ENCODE data around the gene OR5AK2. TPM values are rescaled to one million over a fixed set of nuclear protein-coding genes. Genes with fewer than 3 reads are reported as not detected.

Gene OR5AK2
- polyA plus RNA-seq, 2 of the 4 experiments (the other 2 are of a cell fraction), result not detected

DNA sequence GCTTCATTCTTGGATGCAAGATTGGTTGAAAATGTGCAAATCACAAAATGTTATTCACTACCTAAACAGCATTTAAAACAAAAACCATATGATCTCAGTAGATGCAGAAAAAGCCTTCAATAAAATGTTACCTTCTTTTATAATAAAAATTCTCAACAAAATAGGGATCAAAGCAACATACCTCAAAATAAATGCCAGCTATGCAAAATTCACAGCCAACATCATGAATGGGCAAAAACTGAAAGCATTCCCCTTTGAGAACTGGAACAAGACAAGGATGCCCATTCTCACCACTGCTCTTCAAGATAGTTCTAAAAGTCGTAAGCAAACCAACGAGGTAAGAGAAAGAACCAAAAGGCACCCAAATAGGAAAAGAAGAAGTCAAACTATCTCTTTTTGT is 2.0 kb downstream of the OR5AK2 start:
- Histone ChIP-seq H3K9me3 (peaks cover 35% of the 10 kb centered on the region), H3K4me3 (no peak overlapping the region), H3K4me1 (no peaks in the 10 kb centered on the region), H3K4me2 (no peak overlapping the region), H3K27ac (no peak overlapping the region)
- FAIRE-seq (no peak), ATAC-seq (no peak), DNase-seq (ENCODE audit: low read depth in 1 of 2, low spot score in 1 of 2) (no peak)
- TF ChIP-seq ZC3H11A (IDR thresholded peaks at IDR 0.05), result no peak
- TF ChIP-seq, protein P1, sequence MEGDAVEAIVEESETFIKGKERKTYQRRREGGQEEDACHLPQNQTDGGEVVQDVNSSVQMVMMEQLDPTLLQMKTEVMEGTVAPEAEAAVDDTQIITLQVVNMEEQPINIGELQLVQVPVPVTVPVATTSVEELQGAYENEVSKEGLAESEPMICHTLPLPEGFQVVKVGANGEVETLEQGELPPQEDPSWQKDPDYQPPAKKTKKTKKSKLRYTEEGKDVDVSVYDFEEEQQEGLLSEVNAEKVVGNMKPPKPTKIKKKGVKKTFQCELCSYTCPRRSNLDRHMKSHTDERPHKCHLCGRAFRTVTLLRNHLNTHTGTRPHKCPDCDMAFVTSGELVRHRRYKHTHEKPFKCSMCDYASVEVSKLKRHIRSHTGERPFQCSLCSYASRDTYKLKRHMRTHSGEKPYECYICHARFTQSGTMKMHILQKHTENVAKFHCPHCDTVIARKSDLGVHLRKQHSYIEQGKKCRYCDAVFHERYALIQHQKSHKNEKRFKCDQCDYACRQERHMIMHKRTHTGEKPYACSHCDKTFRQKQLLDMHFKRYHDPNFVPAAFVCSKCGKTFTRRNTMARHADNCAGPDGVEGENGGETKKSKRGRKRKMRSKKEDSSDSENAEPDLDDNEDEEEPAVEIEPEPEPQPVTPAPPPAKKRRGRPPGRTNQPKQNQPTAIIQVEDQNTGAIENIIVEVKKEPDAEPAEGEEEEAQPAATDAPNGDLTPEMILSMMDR (IDR thresholded peaks at IDR 0.05), result no peak
- TF ChIP-seq CBX2 (IDR thresholded peaks at IDR 0.05; ENCODE audit: borderline replicate concordance, low read depth), result no peak
- TF ChIP-seq TFCP2L1 (CRISPR knock-in tag; IDR thresholded peaks at IDR 0.05), result no peak
- TF ChIP-seq HOXB13 (CRISPR knock-in tag; IDR thresholded peaks at IDR 0.05; ENCODE audit: low read depth), result no peak
- TF ChIP-seq RCOR1 (IDR thresholded peaks at IDR 0.05; ENCODE audit: low read depth, low read length), result no peak
- TF ChIP-seq, protein P2, sequence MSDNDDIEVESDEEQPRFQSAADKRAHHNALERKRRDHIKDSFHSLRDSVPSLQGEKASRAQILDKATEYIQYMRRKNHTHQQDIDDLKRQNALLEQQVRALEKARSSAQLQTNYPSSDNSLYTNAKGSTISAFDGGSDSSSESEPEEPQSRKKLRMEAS (IDR thresholded peaks at IDR 0.05), result no peak
- TF ChIP-seq ZFP36 (IDR thresholded peaks at IDR 0.05; ENCODE audit: borderline replicate concordance, partially characterized antibody), result no peak
- TF ChIP-seq PHF8 (IDR thresholded peaks at IDR 0.05; ENCODE audit: borderline replicate concordance, low read depth), result no peak
- TF ChIP-seq ZNF302 (CRISPR knock-in tag; IDR thresholded peaks at IDR 0.05), result no peak
- TF ChIP-seq EHMT2 (IDR thresholded peaks at IDR 0.05; ENCODE audit: low read depth), result no peak
- no peak for TF ChIP-seq CHD4 (IDR thresholded peaks at IDR 0.05; ENCODE audit: borderline replicate concordance)
- no peak for TF ChIP-seq HOXB5 (CRISPR knock-in tag; IDR thresholded peaks at IDR 0.05)
- no peak for TF ChIP-seq ESRRA (IDR thresholded peaks at IDR 0.05; ENCODE audit: borderline replicate concordance, low read length)
- TF ChIP-seq SREBF2 (IDR thresholded peaks at IDR 0.05), result no peak
- no peak for TF ChIP-seq HDAC2 (IDR thresholded peaks at IDR 0.05)
- TF ChIP-seq KDM1A (IDR thresholded peaks at IDR 0.05; ENCODE audit: low read depth), result no peak
- no peak for TF ChIP-seq NR3C1 (IDR thresholded peaks at IDR 0.05)
- TF ChIP-seq, protein P3, sequence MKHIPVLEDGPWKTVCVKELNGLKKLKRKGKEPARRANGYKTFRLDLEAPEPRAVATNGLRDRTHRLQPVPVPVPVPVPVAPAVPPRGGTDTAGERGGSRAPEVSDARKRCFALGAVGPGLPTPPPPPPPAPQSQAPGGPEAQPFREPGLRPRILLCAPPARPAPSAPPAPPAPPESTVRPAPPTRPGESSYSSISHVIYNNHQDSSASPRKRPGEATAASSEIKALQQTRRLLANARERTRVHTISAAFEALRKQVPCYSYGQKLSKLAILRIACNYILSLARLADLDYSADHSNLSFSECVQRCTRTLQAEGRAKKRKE (CRISPR knock-in tag; IDR thresholded peaks at IDR 0.05; ENCODE audit: low read depth), result no peak
- CTCF ChIA-PET, result no interaction called here
- POLR2A ChIA-PET, result no interaction called here
- WGBS (ENCODE audit: missing lambda C conversion rate), result 80% methylated on average over 2 of the region's 2 CpGs

DNA sequence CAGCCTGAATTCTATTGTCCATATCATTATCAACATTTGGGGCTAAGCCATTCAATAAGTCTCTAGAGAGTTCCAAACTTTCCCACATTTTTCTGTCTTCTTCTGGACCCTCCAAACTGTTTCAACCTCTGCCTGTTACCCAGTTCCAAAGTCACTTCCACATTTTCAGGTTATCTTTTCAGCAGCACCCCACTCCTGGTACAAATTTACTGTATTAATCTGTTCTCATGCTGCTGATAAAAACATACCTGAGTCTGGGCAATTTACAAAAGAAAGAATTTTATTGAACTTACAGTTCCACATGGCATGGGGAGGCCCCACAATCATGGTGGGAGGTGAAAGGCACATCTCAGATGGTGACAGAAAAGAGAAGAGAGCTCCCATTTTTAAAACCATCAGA is 5.8 kb downstream of the OR5AK2 start:
- Histone ChIP-seq H3K4me1 (no peaks in the 10 kb centered on the region), H3K4me2 (no peak overlapping the region), H3K9me3 (peaks cover 55% of the 10 kb centered on the region), H3K27ac (no peak overlapping the region), H3K4me3 (no peak overlapping the region)
- no peak for FAIRE-seq
- CTCF ChIA-PET, result interaction anchor here (1.5 kb wide), 1 partner anchor 9 kb away, joined by 4 read pairs; no protein-coding TSS in a partner anchor
- no peak for DNase-seq (ENCODE audit: low read depth in 1 of 2, low spot score in 1 of 2)
- TF ChIP-seq RCOR1 (IDR thresholded peaks at IDR 0.05; ENCODE audit: low read depth, low read length) (no peak), CHD2 (IDR thresholded peaks at IDR 0.05; ENCODE audit: low read length, partially characterized antibody) (no peak), JUN (IDR thresholded peaks at IDR 0.05) (no peak), SMC3 (IDR thresholded peaks at IDR 0.05) (no peak), EHMT2 (IDR thresholded peaks at IDR 0.05; ENCODE audit: low read depth) (no peak), POLR2AphosphoS2 (conservative IDR thresholded peaks at IDR 0.05; ENCODE audit: low read length) (no peak), KDM5A (IDR thresholded peaks at IDR 0.05) (no peak), JUNB (IDR thresholded peaks at IDR 0.05) (no peak), HOXA7 (CRISPR knock-in tag; IDR thresholded peaks at IDR 0.05) (no peak), CHD4 (IDR thresholded peaks at IDR 0.05; ENCODE audit: borderline replicate concordance) (no peak), TFCP2L1 (CRISPR knock-in tag; IDR thresholded peaks at IDR 0.05) (no peak), ZNF302 (CRISPR knock-in tag; IDR thresholded peaks at IDR 0.05) (no peak), MYC (IDR thresholded peaks at IDR 0.05; ENCODE audit: borderline replicate concordance, low read length) (no peak), NR3C1 (IDR thresholded peaks at IDR 0.05) (no peak), POLR2A (IDR thresholded peaks at IDR 0.05; ENCODE audit: low read length) (no peak), HOXB13 (CRISPR knock-in tag; IDR thresholded peaks at IDR 0.05; ENCODE audit: low read depth) (no peak), HEYL (CRISPR knock-in tag; IDR thresholded peaks at IDR 0.05) (no peak)
- TF ChIP-seq, protein P4, sequence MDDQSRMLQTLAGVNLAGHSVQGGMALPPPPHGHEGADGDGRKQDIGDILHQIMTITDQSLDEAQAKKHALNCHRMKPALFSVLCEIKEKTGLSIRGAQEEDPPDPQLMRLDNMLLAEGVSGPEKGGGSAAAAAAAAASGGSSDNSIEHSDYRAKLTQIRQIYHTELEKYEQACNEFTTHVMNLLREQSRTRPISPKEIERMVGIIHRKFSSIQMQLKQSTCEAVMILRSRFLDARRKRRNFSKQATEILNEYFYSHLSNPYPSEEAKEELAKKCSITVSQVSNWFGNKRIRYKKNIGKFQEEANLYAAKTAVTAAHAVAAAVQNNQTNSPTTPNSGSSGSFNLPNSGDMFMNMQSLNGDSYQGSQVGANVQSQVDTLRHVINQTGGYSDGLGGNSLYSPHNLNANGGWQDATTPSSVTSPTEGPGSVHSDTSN (IDR thresholded peaks at IDR 0.05), result no peak
- TF ChIP-seq, protein P5, sequence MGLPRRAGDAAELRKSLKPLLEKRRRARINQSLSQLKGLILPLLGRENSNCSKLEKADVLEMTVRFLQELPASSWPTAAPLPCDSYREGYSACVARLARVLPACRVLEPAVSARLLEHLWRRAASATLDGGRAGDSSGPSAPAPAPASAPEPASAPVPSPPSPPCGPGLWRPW (IDR thresholded peaks at IDR 0.05), result no peak
- POLR2A ChIA-PET, result no interaction called here
- ATAC-seq, result no peak

Data from A549 (cell line).